ENCODE measurements around the gene RPRD2. TPM values are rescaled to one million over a fixed set of nuclear protein-coding genes. Genes with fewer than 3 reads are reported as not detected.

Gene RPRD2
- polyA plus RNA-seq, 1 donor from 2014 or later: 8.6 TPM

- Histone ChIP-seq H3K27ac (ENCODE audit: low read length) (no peak overlapping the region), H3K4me3 (ENCODE audit: low read length) (no peak overlapping the region), H3K9me3 (ENCODE audit: low read length) (no peaks in the 10 kb centered on the region), H3K79me2 (replicated peaks; ENCODE audit: insufficient read depth, low read length) (peaks cover under 1% of the 10 kb centered on the region), H3K27me3 (ENCODE audit: insufficient read depth, low read depth, low read length) (no peaks in the 10 kb centered on the region), H4K20me1 (ENCODE audit: insufficient read depth) (no peaks in the 10 kb centered on the region), H3K4me2 (ENCODE audit: low read length) (no peak overlapping the region), H3K9ac (ENCODE audit: low read length) (no peak overlapping the region), H3F3A (ENCODE audit: insufficient read depth, low read length, poor library complexity, severe bottlenecking) (no peaks in the 10 kb centered on the region), H3K36me3 (ENCODE audit: insufficient read depth, low read length) (no peaks in the 10 kb centered on the region), H3K9me2 (ENCODE audit: insufficient read depth, low read length) (no peaks in the 10 kb centered on the region), H2AFZ (ENCODE audit: low read depth, low read length) (no peak overlapping the region)
- TF ChIP-seq SMC3 (conservative IDR thresholded peaks at IDR 0.05; ENCODE audit: poor library complexity) (no peak), CTCF (IDR thresholded peaks at IDR 0.05; ENCODE audit: poor library complexity, severe bottlenecking) (no peak)
These were observed 129.2 kb downstream of the RPRD2 start for GRCh38 chr1:150493175-150493574.

GRCh38 chr1:150498342-150498741, 134.4 kb downstream of the RPRD2 start:
- Histone ChIP-seq H3K79me2 (replicated peaks; ENCODE audit: insufficient read depth, low read length) (no peaks in the 10 kb centered on the region), H3K9me3 (ENCODE audit: low read length) (no peaks in the 10 kb centered on the region), H4K20me1 (ENCODE audit: insufficient read depth) (no peaks in the 10 kb centered on the region), H3K9me2 (ENCODE audit: insufficient read depth, low read length) (no peaks in the 10 kb centered on the region), H2AFZ (ENCODE audit: low read depth, low read length) (no peak overlapping the region), H3K4me3 (ENCODE audit: low read length) (no peak overlapping the region), H3K27me3 (ENCODE audit: insufficient read depth, low read depth, low read length) (no peaks in the 10 kb centered on the region), H3F3A (ENCODE audit: insufficient read depth, low read length, poor library complexity, severe bottlenecking) (no peaks in the 10 kb centered on the region), H3K4me2 (ENCODE audit: low read length) (no peak overlapping the region), H3K9ac (ENCODE audit: low read length) (no peak overlapping the region), H3K36me3 (ENCODE audit: insufficient read depth, low read length) (no peaks in the 10 kb centered on the region), H3K27ac (ENCODE audit: low read length) (no peak overlapping the region)
- TF ChIP-seq MXI1 (conservative IDR thresholded peaks at IDR 0.05; ENCODE audit: poor library complexity, severe bottlenecking) (no peak), EP300 (conservative IDR thresholded peaks at IDR 0.05; ENCODE audit: poor library complexity, severe bottlenecking) (no peak), RAD21 (conservative IDR thresholded peaks at IDR 0.05) (no peak), SMC3 (conservative IDR thresholded peaks at IDR 0.05; ENCODE audit: poor library complexity) (no peak), EZH2 (IDR thresholded peaks at IDR 0.05; ENCODE audit: borderline replicate concordance, insufficient read depth, low read length, poor library complexity, severe bottlenecking) (no peak), TAF1 (IDR thresholded peaks at IDR 0.05; ENCODE audit: low read depth) (no peak), REST (IDR thresholded peaks at IDR 0.05; ENCODE audit: borderline replicate concordance) (no peak), CTCF (IDR thresholded peaks at IDR 0.05; ENCODE audit: poor library complexity, severe bottlenecking) (no peak), POLR2AphosphoS5 (IDR thresholded peaks at IDR 0.05) (no peak)
